ENCODE data around the gene SAMM50. TPM values are rescaled to one million over a fixed set of nuclear protein-coding genes. Genes with fewer than 3 reads are reported as not detected.
A peak's percentile ranks its signal among the peaks of the same experiment; 100 is the strongest.

SAMM50 gene
- 87.1 TPM for polyA plus RNA-seq (2012; ENCODE audit: insufficient read depth, insufficient read length, low read depth)

GRCh38 chr22:43955040-43955882 is at the start of gene SAMM50:
TSS of gene SAMM50 (plus strand) at chr22:43955442. CDS start at chr22:43955578, 136 bp downstream.
- DNase-seq, result peak; percentile 96
- Histone ChIP-seq H3K4me3 (ENCODE audit: low read depth, low read length) (peak within 1 kb of the TSS; percentile 95), H3K9me3 (no peaks in the 10 kb centered on the region; the same call in 1 of the 2 replicates), H3K4me1 (0 out of 2 replicates have a peak, but pooled peaks cover 5% of the 10 kb centered on the region), H3K36me3 (no peaks in the 10 kb centered on the region), H3K27me3 (no peaks in the 10 kb centered on the region)
- no peak for TF ChIP-seq CTCF (IDR thresholded peaks at IDR 0.05; ENCODE audit: low read depth, low read length)

DNA sequence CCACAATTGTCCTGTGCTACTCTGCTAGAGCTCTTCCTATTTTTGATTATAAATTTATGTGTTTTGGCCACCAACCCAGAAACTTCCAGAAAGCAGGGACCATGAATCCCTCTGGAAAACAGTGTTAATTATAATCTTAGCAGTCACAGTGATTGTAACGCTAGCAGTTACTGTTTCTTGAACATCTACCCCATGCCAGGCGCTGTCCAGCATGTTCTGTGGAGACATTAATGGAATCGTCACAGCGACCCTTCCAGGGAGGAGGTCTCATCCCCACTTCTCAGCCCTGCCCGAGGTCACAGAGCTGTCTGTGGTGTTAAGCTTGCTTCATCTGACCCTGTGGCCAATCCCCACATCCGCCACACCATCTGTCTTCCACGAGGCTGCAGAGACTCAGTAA is 49.6 kb upstream of the SAMM50 start:
- TF ChIP-seq CTCF (IDR thresholded peaks at IDR 0.05; ENCODE audit: low read depth, low read length), result no peak
- H3K27me3 ChIP-seq, result no peaks in the 10 kb centered on the region
- no peaks in the 10 kb centered on the region for H3K36me3 ChIP-seq
- H3K9me3 ChIP-seq, result no peaks in the 10 kb centered on the region
- DNase-seq, result no peak
- H3K4me1 ChIP-seq, result no peaks in the 10 kb centered on the region
- no peak overlapping the region for H3K4me3 ChIP-seq (ENCODE audit: low read depth, low read length)

- no peaks in the 10 kb centered on the region for H3K27me3 ChIP-seq
- no peak for DNase-seq
- H3K4me1 ChIP-seq, result no peaks in the 10 kb centered on the region; the same call in 1 of the 2 replicates
- H3K4me3 ChIP-seq (ENCODE audit: low read depth, low read length), result no peak overlapping the region
- TF ChIP-seq CTCF (IDR thresholded peaks at IDR 0.05; ENCODE audit: low read depth, low read length), result no peak
- no peaks in the 10 kb centered on the region for H3K9me3 ChIP-seq
- no peaks in the 10 kb centered on the region for H3K36me3 ChIP-seq
Measured at GRCh38 chr22:43909708-43910107, 45.5 kb upstream of the SAMM50 start.

GRCh38 chr22:43910178-43910695 is 45.0 kb upstream of the SAMM50 start:
- no peaks in the 10 kb centered on the region for H3K9me3 ChIP-seq
- no peak overlapping the region for H3K4me3 ChIP-seq (ENCODE audit: low read depth, low read length)
- TF ChIP-seq CTCF (IDR thresholded peaks at IDR 0.05; ENCODE audit: low read depth, low read length), result no peak
- H3K36me3 ChIP-seq, result no peaks in the 10 kb centered on the region
- DNase-seq, result no peak
- H3K4me1 ChIP-seq, result no peaks in the 10 kb centered on the region; the same call in 1 of the 2 replicates
- H3K27me3 ChIP-seq, result no peaks in the 10 kb centered on the region

GRCh38 chr22:43911351-43911750 is 43.9 kb upstream of the SAMM50 start:
- H3K9me3 ChIP-seq, result no peaks in the 10 kb centered on the region
- no peak for DNase-seq
- no peaks in the 10 kb centered on the region; the same call in 1 of the 2 replicates for H3K4me1 ChIP-seq
- no peaks in the 10 kb centered on the region for H3K27me3 ChIP-seq
- no peak for TF ChIP-seq CTCF (IDR thresholded peaks at IDR 0.05; ENCODE audit: low read depth, low read length)
- H3K4me3 ChIP-seq (ENCODE audit: low read depth, low read length), result no peak overlapping the region
- H3K36me3 ChIP-seq, result no peaks in the 10 kb centered on the region

DNA sequence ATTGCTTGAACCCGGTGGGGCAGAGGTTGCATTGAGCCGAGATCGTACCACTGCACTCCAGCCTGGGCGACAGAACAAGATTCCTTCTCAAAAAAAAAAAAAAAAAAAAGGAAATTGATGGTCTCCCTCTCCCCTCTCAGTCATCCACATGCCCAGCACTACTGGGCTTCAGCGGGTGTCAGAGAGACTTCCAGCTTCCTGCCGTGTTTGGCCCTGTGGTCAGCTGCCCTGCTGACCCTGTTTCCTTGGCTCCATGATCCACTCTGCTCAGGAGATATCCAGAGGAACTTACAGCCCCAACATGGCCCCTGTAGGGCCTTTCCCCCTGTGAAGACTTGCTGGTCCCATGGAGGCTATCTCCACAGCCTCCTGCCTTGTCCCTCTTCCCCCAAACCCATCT is 37.7 kb upstream of the SAMM50 start:
- Histone ChIP-seq H3K27me3 (no peaks in the 10 kb centered on the region), H3K36me3 (no peaks in the 10 kb centered on the region), H3K9me3 (no peaks in the 10 kb centered on the region), H3K4me3 (ENCODE audit: low read depth, low read length) (no peak overlapping the region), H3K4me1 (no peaks in the 10 kb centered on the region)
- no peak for DNase-seq
- no peak for TF ChIP-seq CTCF (IDR thresholded peaks at IDR 0.05; ENCODE audit: low read depth, low read length)

All from BE2C (cell line).